ENCODE measurements around the gene MTERF2.
"Not testable (repeated sequence)": the region's sequence is repeated elsewhere in the genome, so short reads cannot be mapped to it uniquely, and the experiment has no call there.

The MTERF2 gene

GRCh38 chr12:106986625-106987389 lies at the start of gene MTERF2:
Gene MTERF2 (minus strand): TSS chr12:106987146. CDS start chr12:106978714, 8,432 bp downstream.
- peak; percentile 56 to 59 (median 56) for DNase-seq (ENCODE audit: low read depth in 2 of 3, low spot score in 2 of 3)

GRCh38 chr12:107035733-107036132 lies 48.8 kb upstream of the MTERF2 start:
- no peak for DNase-seq (ENCODE audit: low read depth in 2 of 3, low spot score in 2 of 3)

GRCh38 chr12:107033758-107034739 lies 47.1 kb upstream of the MTERF2 start:
- no peak for DNase-seq (ENCODE audit: low read depth in 2 of 3, low spot score in 2 of 3)

- no peak for DNase-seq (ENCODE audit: low read depth in 2 of 3, low spot score in 2 of 3)
Measured at GRCh38 chr12:107032266-107032665, 45.3 kb upstream of the MTERF2 start.

- no peak for DNase-seq (ENCODE audit: low read depth in 2 of 3, low spot score in 2 of 3)
Measured at GRCh38 chr12:107031061-107031460, 44.1 kb upstream of the MTERF2 start.

GRCh38 chr12:107029081-107029480 lies 42.1 kb upstream of the MTERF2 start:
- no peak for DNase-seq (ENCODE audit: low read depth in 2 of 3, low spot score in 2 of 3)

- DNase-seq (ENCODE audit: low read depth in 2 of 3, low spot score in 2 of 3): no peak
Measured at GRCh38 chr12:107027636-107028053, 40.7 kb upstream of the MTERF2 start.

GRCh38 chr12:107026806-107027635 lies 40.1 kb upstream of the MTERF2 start:
- no peak for DNase-seq (ENCODE audit: low read depth in 2 of 3, low spot score in 2 of 3)

- DNase-seq (ENCODE audit: low read depth in 2 of 3, low spot score in 2 of 3): not testable (repeated sequence)
Measured at GRCh38 chr12:107026356-107026755, 39.4 kb upstream of the MTERF2 start.

GRCh38 chr12:107025671-107026070 lies 38.7 kb upstream of the MTERF2 start:
- no peak for DNase-seq (ENCODE audit: low read depth in 2 of 3, low spot score in 2 of 3)

GRCh38 chr12:107019546-107019945 lies 32.6 kb upstream of the MTERF2 start:
- DNase-seq (ENCODE audit: low read depth in 2 of 3, low spot score in 2 of 3): no peak

GRCh38 chr12:107017042-107017441 lies 30.1 kb upstream of the MTERF2 start:
- DNase-seq (ENCODE audit: low read depth in 2 of 3, low spot score in 2 of 3): no peak

GRCh38 chr12:107014055-107014454 lies 27.1 kb upstream of the MTERF2 start:
- DNase-seq (ENCODE audit: low read depth in 2 of 3, low spot score in 2 of 3): no peak

GRCh38 chr12:107012736-107013425 lies 25.9 kb upstream of the MTERF2 start:
- no peak for DNase-seq (ENCODE audit: low read depth in 2 of 3, low spot score in 2 of 3)

GRCh38 chr12:107011519-107011918 lies 24.6 kb upstream of the MTERF2 start:
- no peak for DNase-seq (ENCODE audit: low read depth in 2 of 3, low spot score in 2 of 3)

GRCh38 chr12:107007411-107007810 lies 20.5 kb upstream of the MTERF2 start:
- DNase-seq (ENCODE audit: low read depth in 2 of 3, low spot score in 2 of 3): no peak

- DNase-seq (ENCODE audit: low read depth in 2 of 3, low spot score in 2 of 3): not testable (repeated sequence)
Measured at GRCh38 chr12:107002665-107003064, 15.7 kb upstream of the MTERF2 start.

GRCh38 chr12:106999446-106999845 lies 12.5 kb upstream of the MTERF2 start:
- no peak for DNase-seq (ENCODE audit: low read depth in 2 of 3, low spot score in 2 of 3)

GRCh38 chr12:106997916-106998315 lies 11.0 kb upstream of the MTERF2 start:
- no peak for DNase-seq (ENCODE audit: low read depth in 2 of 3, low spot score in 2 of 3)

- not testable (repeated sequence) for DNase-seq (ENCODE audit: low read depth in 2 of 3, low spot score in 2 of 3)
Measured at GRCh38 chr12:106996102-106996501, 9.2 kb upstream of the MTERF2 start.
